Lower leg skin (tissue), 3 donors: Measurements from ENCODE around the gene CHMP5.

Source experiments
- POLR2A ChIP-seq, 2 donors: fragments of 450-650 bp; IDR thresholded peaks; one replicate each; pipeline ENCODE4 v1.6.1; 2016 to 2017; ENCODE audit warnings: antibody characterized with exemption in 2 of 2, mild to moderate bottlenecking in 1 of 2, moderate library complexity in 1 of 2
- TF ChIP-seq, protein P1 (sequence below), 3 donors: fragments of 450-650 bp; IDR thresholded peaks; one replicate each; pipeline ENCODE4 v1.5.1; 2016; ENCODE audit warnings: antibody characterized with exemption in 3 of 3, mild to moderate bottlenecking in 3 of 3, moderate library complexity in 2 of 3

DNA sequence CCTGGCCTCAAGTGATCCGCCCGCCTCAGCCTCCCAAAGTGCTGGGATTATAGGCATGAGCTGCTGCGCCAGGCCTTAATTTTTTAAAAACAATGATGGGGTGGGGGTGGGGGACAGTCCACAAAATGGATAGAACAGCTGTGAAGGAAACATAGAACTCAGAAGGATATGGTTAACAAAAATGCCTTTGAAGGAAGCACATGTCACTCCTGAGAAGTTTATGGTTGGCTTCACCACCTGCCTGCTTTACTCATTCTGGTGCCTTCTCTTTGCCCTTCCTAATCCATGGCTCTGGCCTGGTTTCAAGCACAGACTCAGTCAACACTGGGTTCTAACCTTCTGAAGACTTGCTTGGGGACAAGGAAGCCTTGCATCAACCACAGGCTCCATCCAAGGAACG, 10.6 kb upstream of the CHMP5 start:
- TF ChIP-seq, protein P1, sequence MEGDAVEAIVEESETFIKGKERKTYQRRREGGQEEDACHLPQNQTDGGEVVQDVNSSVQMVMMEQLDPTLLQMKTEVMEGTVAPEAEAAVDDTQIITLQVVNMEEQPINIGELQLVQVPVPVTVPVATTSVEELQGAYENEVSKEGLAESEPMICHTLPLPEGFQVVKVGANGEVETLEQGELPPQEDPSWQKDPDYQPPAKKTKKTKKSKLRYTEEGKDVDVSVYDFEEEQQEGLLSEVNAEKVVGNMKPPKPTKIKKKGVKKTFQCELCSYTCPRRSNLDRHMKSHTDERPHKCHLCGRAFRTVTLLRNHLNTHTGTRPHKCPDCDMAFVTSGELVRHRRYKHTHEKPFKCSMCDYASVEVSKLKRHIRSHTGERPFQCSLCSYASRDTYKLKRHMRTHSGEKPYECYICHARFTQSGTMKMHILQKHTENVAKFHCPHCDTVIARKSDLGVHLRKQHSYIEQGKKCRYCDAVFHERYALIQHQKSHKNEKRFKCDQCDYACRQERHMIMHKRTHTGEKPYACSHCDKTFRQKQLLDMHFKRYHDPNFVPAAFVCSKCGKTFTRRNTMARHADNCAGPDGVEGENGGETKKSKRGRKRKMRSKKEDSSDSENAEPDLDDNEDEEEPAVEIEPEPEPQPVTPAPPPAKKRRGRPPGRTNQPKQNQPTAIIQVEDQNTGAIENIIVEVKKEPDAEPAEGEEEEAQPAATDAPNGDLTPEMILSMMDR (IDR thresholded peaks at IDR 0.05), result no peak
- no peak for TF ChIP-seq POLR2A (IDR thresholded peaks at IDR 0.05)
